Right lobe of liver (tissue), 4 donors: Measurements from ENCODE around the gene LRRC56.

Source experiments
- POLR2A ChIP-seq: fragments of 450-650 bp; IDR thresholded peaks from one replicate; pipeline ENCODE4 v1.6.1; 2017; ENCODE audit warnings: antibody characterized with exemption, mild to moderate bottlenecking
- TF ChIP-seq, protein P1 (sequence below), 4 donors: fragments of 200-600 bp in 3 of 4; fragments of 450-650 bp in 1 of 4; IDR thresholded peaks; one replicate each; pipeline versions ENCODE4 v1.5.1 to v1.8.0; 2016 to 2022; ENCODE audit warnings: antibody characterized with exemption in 4 of 4, mild to moderate bottlenecking in 2 of 4
- donor health status: DM: no; HTN: no; CAD: no.
- donor health status: DM: no; HTN: no; CAD: no.
- donor health status: DM: no; HTN: yes; CAD: no.

DNA sequence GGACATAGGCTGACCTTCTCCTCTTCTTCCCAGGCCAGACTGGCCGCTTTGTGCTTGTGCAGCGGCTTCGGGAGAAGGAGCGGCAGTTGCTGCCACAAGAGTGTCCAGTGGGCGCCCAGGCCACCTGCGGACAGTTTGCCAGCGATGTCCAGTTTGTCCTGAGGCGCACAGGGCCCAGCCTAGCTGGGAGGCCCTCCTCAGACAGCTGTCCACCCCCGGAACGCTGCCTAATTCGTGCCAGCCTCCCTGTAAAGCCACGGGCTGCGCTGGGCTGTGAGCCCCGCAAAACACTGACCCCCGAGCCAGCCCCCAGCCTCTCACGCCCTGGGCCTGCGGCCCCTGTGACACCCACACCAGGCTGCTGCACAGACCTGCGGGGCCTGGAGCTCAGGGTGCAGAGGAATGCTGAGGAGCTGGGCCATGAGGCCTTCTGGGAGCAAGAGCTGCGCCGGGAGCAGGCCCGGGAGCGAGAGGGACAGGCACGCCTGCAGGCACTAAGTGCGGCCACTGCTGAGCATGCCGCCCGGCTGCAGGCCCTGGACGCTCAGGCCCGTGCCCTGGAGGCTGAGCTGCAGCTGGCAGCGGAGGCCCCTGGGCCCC, 24.8 kb downstream of the LRRC56 start:
- TF ChIP-seq, protein P1, sequence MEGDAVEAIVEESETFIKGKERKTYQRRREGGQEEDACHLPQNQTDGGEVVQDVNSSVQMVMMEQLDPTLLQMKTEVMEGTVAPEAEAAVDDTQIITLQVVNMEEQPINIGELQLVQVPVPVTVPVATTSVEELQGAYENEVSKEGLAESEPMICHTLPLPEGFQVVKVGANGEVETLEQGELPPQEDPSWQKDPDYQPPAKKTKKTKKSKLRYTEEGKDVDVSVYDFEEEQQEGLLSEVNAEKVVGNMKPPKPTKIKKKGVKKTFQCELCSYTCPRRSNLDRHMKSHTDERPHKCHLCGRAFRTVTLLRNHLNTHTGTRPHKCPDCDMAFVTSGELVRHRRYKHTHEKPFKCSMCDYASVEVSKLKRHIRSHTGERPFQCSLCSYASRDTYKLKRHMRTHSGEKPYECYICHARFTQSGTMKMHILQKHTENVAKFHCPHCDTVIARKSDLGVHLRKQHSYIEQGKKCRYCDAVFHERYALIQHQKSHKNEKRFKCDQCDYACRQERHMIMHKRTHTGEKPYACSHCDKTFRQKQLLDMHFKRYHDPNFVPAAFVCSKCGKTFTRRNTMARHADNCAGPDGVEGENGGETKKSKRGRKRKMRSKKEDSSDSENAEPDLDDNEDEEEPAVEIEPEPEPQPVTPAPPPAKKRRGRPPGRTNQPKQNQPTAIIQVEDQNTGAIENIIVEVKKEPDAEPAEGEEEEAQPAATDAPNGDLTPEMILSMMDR (IDR thresholded peaks at IDR 0.05): no peak
- TF ChIP-seq POLR2A: no peak
